ENCODE results near the gene CASZ1. TPM values are rescaled to one million over a fixed set of nuclear protein-coding genes. Genes with fewer than 3 reads are reported as not detected.

Gene CASZ1
- total and polyA plus RNA-seq, 10 donors: 0.73 to 14.5 (median 9.1) TPM

- Histone ChIP-seq H3K36me3 (no peaks in the 10 kb centered on the region), H3K4me1 (no peaks in the 10 kb centered on the region), H3K4me3 (no peak overlapping the region), H3K27ac (no peak overlapping the region), H3K27me3 (replicated peaks in 1 of 7) (peaks cover 0 to 36% (median 0%) of the 10 kb centered on the region in 7 donors), H3K9me3 (no peaks in the 10 kb centered on the region)
- TF ChIP-seq POLR2A (IDR thresholded peaks at IDR 0.05): no peak
- intact Hi-C loops (cut with DNase I; ENCODE audit: low total_unique reads): no loop called here
- DNase-seq: no peak
- WGBS, 5 donors: 87 to 94% (median 90%) methylated on average over 8 to 10 of the region's 10 CpGs
Measured at GRCh38 chr1:10814312-10814711, 17.9 kb upstream of the CASZ1 start.

GRCh38 chr1:10813799-10814198 lies 17.4 kb upstream of the CASZ1 start:
- Histone ChIP-seq H3K4me3 (no peak overlapping the region), H3K27ac (no peak overlapping the region), H3K9me3 (no peaks in the 10 kb centered on the region), H3K4me1 (no peaks in the 10 kb centered on the region), H3K27me3 (replicated peaks in 1 of 7) (peaks cover 0 to 38% (median 2%) of the 10 kb centered on the region in 7 donors), H3K36me3 (no peaks in the 10 kb centered on the region)
- intact Hi-C loops (cut with DNase I; ENCODE audit: low total_unique reads): no loop called here
- TF ChIP-seq CTCF (IDR thresholded peaks at IDR 0.05 in 8 of 11, conservative IDR thresholded peaks at IDR 0.05 in 3 of 11) (no peak), POLR2AphosphoS5 (IDR thresholded peaks at IDR 0.05) (no peak), POLR2A (IDR thresholded peaks at IDR 0.05) (no peak)
- 74 to 87% (median 77%) methylated on average over 12 to 14 of the region's 14 CpGs for WGBS, 5 donors
- no peak for DNase-seq

- 80 to 89% (median 83%) methylated on average over 10 to 11 of the region's 11 CpGs for WGBS, 5 donors
- intact Hi-C loops (cut with DNase I; ENCODE audit: low total_unique reads): no loop called here
- Histone ChIP-seq H3K27ac (no peak overlapping the region), H3K36me3 (no peaks in the 10 kb centered on the region), H3K9me3 (no peaks in the 10 kb centered on the region), H3K4me3 (no peak overlapping the region), H3K4me1 (no peaks in the 10 kb centered on the region), H3K27me3 (replicated peaks in 1 of 7) (peaks cover 0 to 40% (median 9%) of the 10 kb centered on the region in 7 donors)
- DNase-seq: no peak
- TF ChIP-seq POLR2AphosphoS5 (IDR thresholded peaks at IDR 0.05) (no peak), POLR2A (IDR thresholded peaks at IDR 0.05) (no peak)
Measured at GRCh38 chr1:10812387-10812915, 16.0 kb upstream of the CASZ1 start.

- Histone ChIP-seq H3K9me3 (no peaks in the 10 kb centered on the region), H3K27me3 (replicated peaks in 1 of 7) (peaks cover 0 to 74% (median 11%) of the 10 kb centered on the region in 7 donors), H3K4me1 (no peaks in the 10 kb centered on the region), H3K36me3 (no peaks in the 10 kb centered on the region), H3K27ac (no peak overlapping the region), H3K4me3 (no peak overlapping the region)
- intact Hi-C loops (cut with DNase I; ENCODE audit: low total_unique reads): no loop called here
- 45 to 61% (median 56%) methylated on average over 7 of the region's 7 CpGs for WGBS, 5 donors
- no peak for DNase-seq
- TF ChIP-seq POLR2A (IDR thresholded peaks at IDR 0.05) (no peak), CTCF (IDR thresholded peaks at IDR 0.05 in 8 of 11, conservative IDR thresholded peaks at IDR 0.05 in 3 of 11) (no peak), POLR2AphosphoS5 (IDR thresholded peaks at IDR 0.05) (no peak)
Measured at GRCh38 chr1:10808441-10808840, 12.0 kb upstream of the CASZ1 start.

GRCh38 chr1:10806966-10807365 lies 10.5 kb upstream of the CASZ1 start:
- Histone ChIP-seq H3K27me3 (replicated peaks in 1 of 7) (peaks cover 0 to 75% (median 11%) of the 10 kb centered on the region in 7 donors), H3K9me3 (no peaks in the 10 kb centered on the region), H3K27ac (no peak overlapping the region), H3K4me3 (no peak overlapping the region), H3K4me1 (no peaks in the 10 kb centered on the region), H3K36me3 (no peaks in the 10 kb centered on the region)
- DNase-seq: no peak
- TF ChIP-seq CTCF (IDR thresholded peaks at IDR 0.05 in 8 of 11, conservative IDR thresholded peaks at IDR 0.05 in 3 of 11) (no peak), POLR2AphosphoS5 (IDR thresholded peaks at IDR 0.05) (no peak), POLR2A (IDR thresholded peaks at IDR 0.05) (no peak)
- intact Hi-C loops (cut with DNase I; ENCODE audit: low total_unique reads): no loop called here
- WGBS, 5 donors: 83 to 91% (median 88%) methylated on average over 5 of the region's 5 CpGs

Data from spleen (tissue), 11 donors.